Fibroblast of lung (primary cell): ENCODE data around the gene TNRC18. TPM values are rescaled to one million over a fixed set of nuclear protein-coding genes. Genes with fewer than 3 reads are reported as not detected.

ENCODE experiments used
- DNase-seq, 2 donors: peaks; one replicate each; pipeline versions ENCODE4 v3.0.0 to v3.0.0-alpha.2; 2010; ENCODE audit warnings: low read depth in 2 of 2
- H2AFZ ChIP-seq: 2 replicates; pipeline ENCODE4 v1.5.1; 2012; ENCODE audit warnings: low read length, control low read depth, inconsistent platforms
- H3K27ac ChIP-seq: 2 replicates; pipeline ENCODE4 v1.5.1; 2011; ENCODE audit warnings: low read length, control low read depth; ENCODE audit not compliant: insufficient read depth
- H3K27me3 ChIP-seq: 2 replicates; pipeline ENCODE4 v1.5.1; 2011; ENCODE audit warnings: mild to moderate bottlenecking, low read length; ENCODE audit not compliant: control insufficient read depth, insufficient read depth
- H3K36me3 ChIP-seq: 2 replicates; pipeline ENCODE4 v1.5.1; 2011; ENCODE audit warnings: low read length; ENCODE audit not compliant: control insufficient read depth, insufficient read depth
- H3K4me1 ChIP-seq: 2 replicates; pipeline ENCODE4 v1.5.1; 2011; ENCODE audit warnings: low read length; ENCODE audit not compliant: control insufficient read depth, insufficient read depth; ENCODE audit errors: extremely low read depth
- H3K4me2 ChIP-seq: 2 replicates; pipeline ENCODE4 v1.5.1; 2011; ENCODE audit warnings: low read length, control low read depth; ENCODE audit not compliant: insufficient read depth; ENCODE audit errors: extremely low read depth
- H3K4me3 ChIP-seq, 4 experiments: fragments of 200-600 bp in 1 of 4; sonication (generic) in 1 of 4; replicated peaks in 1 of 4; 2 replicates each; pipeline ENCODE4 v1.5.1; 2011 to 2016; ENCODE audit warnings: low read length in 4 of 4, low read depth in 3 of 4, mild to moderate bottlenecking in 3 of 4, control low read depth in 2 of 4, inconsistent platforms in 1 of 4, mixed read lengths in 1 of 4; ENCODE audit not compliant: insufficient read depth in 1 of 4; ENCODE audit errors: control extremely low read depth in 1 of 4
- H3K79me2 ChIP-seq: 2 replicates; pipeline ENCODE4 v1.5.1; 2012; ENCODE audit warnings: mild to moderate bottlenecking, low read length, inconsistent platforms; ENCODE audit not compliant: control insufficient read depth, insufficient read depth
- H3K9ac ChIP-seq: 2 replicates; pipeline ENCODE4 v1.5.1; 2011; ENCODE audit warnings: mild to moderate bottlenecking, low read length, control low read depth; ENCODE audit not compliant: insufficient read depth
- H3K9me3 ChIP-seq: 2 replicates; pipeline ENCODE4 v1.5.1; 2012; ENCODE audit warnings: low read depth, low read length; ENCODE audit not compliant: control insufficient read depth, insufficient read depth
- H4K20me1 ChIP-seq: 2 replicates; pipeline ENCODE4 v1.5.1; 2011; ENCODE audit warnings: low read length; ENCODE audit not compliant: control insufficient read depth, insufficient read depth; ENCODE audit errors: extremely low read depth
- CTCF ChIP-seq, 2 donors: IDR thresholded peaks in 1 of 2; conservative IDR thresholded peaks in 1 of 2; 1 replicate in 1 of 2; 2 replicates in 1 of 2; pipeline ENCODE4 v1.5.1; 2011 to 2012; ENCODE audit warnings: low read length in 2 of 2, control low read depth in 1 of 2, inconsistent platforms in 1 of 2, low read depth in 1 of 2, mild to moderate bottlenecking in 1 of 2
- EZH2 ChIP-seq: IDR thresholded peaks from 2 replicates; pipeline ENCODE4 v1.5.1; 2012; ENCODE audit warnings: low read length, control low read depth, mild to moderate bottlenecking; ENCODE audit errors: missing control alignments
- polyA plus RNA-seq, 2 donors: library from polyadenylated mRNA; depleted of rRNA in 1 of 2; stranded (reverse) in 1 of 2; unstranded in 1 of 2; fragments of >200 nt; gene quantifications; 2 replicates each; pipeline ENCODE4 v1.2.1, GENCODE V29; 2011 to 2012; ENCODE audit warnings: missing spikeins in 1 of 2
- total RNA-seq: library from RNA; depleted of rRNA; stranded (reverse); fragments of >200 nt; gene quantifications from 2 replicates; pipeline ENCODE4 v1.2.1, GENCODE V29; 2014

The TNRC18 gene
- total and polyA plus RNA-seq, 2 donors (not counting 1 experiment from before 2014, with no cell fraction given) = 19.7 to 38.5 TPM

- Histone ChIP-seq H3K9ac (no peak overlapping the region), H3K4me3 (no peak overlapping the region), H3K4me1 (no peaks in the 10 kb centered on the region), H3K27ac (no peak overlapping the region), H3K27me3 (no peaks in the 10 kb centered on the region), H3K79me2 (no peaks in the 10 kb centered on the region), H3K36me3 (no peaks in the 10 kb centered on the region), H3K9me3 (no peaks in the 10 kb centered on the region), H3K4me2 (no peak overlapping the region), H4K20me1 (no peaks in the 10 kb centered on the region), H2AFZ (no peak overlapping the region)
- TF ChIP-seq EZH2 = no peak
- TF ChIP-seq CTCF (conservative IDR thresholded peaks at IDR 0.05 in 1 of 2, IDR thresholded peaks at IDR 0.05 in 1 of 2; ENCODE audit: low read depth in 1 of 2, low read length in 2 of 2) = peak in 1 of 2 donors; percentile 40
- DNase-seq = peak in 1 of 2 donors; percentile 24
Measured at GRCh38 chr7:5284304-5285281, 139.0 kb downstream of the TNRC18 start.

- Histone ChIP-seq H3K9me3 (no peaks in the 10 kb centered on the region), H3K4me2 (peak overlapping the region; percentile 35), H3K36me3 (no peaks in the 10 kb centered on the region), H3K27me3 (no peaks in the 10 kb centered on the region), H4K20me1 (no peaks in the 10 kb centered on the region), H2AFZ (no peak overlapping the region), H3K4me1 (no peaks in the 10 kb centered on the region), H3K4me3 (peak overlapping the region in 3 of 4 experiments; percentile 4 to 48 (median 7)), H3K27ac (no peak overlapping the region), H3K9ac (no peak overlapping the region), H3K79me2 (no peaks in the 10 kb centered on the region)
- TF ChIP-seq CTCF (conservative IDR thresholded peaks at IDR 0.05 in 1 of 2, IDR thresholded peaks at IDR 0.05 in 1 of 2; ENCODE audit: low read depth in 1 of 2, low read length in 2 of 2) = no peak
- TF ChIP-seq EZH2 = no peak
- DNase-seq = no peak
Measured at GRCh38 chr7:5283421-5284303, 140.0 kb downstream of the TNRC18 start.
